NCI-H748 treated with DMSO at 0.1 percent for 48 hours (cell line): ENCODE measurements around the gene ANKFY1.
"Not testable (repeated sequence)": the region's sequence is repeated elsewhere in the genome, so short reads cannot be mapped to it uniquely, and the experiment has no call there.

Source experiments
- DNase-seq: peaks from one replicate; lab custom pipeline; 2025; lab: John Stamatoyannopoulos, UW

ANKFY1 gene

GRCh38 chr17:4215882-4216570 lies 47.8 kb downstream of the ANKFY1 start:
- DNase-seq, result no peak

DNA sequence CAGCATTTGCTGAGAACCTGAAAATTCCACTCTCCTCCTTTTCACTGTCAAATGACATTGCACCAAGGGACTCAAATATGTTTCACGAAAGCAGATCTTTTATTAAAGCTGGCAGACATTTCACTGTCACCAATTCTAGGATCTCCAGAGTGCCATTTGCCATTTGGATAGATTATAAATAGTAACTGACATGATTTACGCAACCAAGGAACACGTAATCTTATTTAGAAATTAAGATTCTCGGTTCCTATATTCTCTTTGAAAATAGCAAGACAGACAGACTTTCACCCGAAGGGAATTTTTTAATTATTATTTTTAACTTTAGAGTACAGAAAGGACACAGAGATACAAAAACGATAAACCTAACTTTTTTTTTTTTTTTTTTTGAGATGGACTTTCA lies 49.6 kb downstream of the ANKFY1 start:
- DNase-seq, result no peak

DNA sequence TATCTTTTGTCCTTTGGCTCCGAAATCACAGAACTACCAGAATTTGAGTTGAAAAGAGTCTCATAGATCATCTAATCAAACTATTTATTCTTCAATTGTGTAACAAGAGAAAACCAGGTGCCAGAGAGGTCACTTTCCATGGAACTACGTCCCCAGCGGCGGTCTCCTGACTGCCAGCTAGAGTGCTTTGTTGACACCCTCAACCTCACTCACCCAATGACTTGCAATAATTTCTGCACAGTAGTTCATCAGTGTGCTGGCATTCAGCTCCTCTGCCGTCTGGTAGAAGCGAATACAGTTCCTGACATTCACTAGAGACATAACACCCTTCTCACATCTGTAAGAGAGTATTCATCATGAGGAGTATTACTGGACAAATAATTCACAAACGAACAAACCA lies 54.2 kb downstream of the ANKFY1 start:
- DNase-seq, result no peak

DNA sequence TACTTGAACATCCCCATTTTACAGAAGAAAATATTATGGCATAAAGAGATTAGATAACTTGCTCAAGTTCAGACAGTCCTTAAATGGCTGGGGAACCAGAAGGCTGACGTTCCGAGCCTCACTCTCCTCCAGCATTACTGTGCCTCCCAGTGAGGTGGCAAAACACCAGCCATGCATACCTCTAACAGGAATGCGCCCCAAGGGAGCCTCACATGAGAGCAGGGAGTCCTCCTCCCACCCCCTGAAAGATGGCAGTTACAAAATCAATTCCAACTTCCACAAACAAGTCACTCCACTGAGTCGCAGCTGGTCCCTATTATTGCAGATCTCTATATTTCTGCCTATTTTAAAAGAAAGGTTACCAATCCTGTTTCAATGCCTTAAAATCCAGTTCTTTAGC lies 55.5 kb downstream of the ANKFY1 start:
- no peak for DNase-seq

- no peak for DNase-seq
Measured at GRCh38 chr17:4206962-4207361, 56.8 kb downstream of the ANKFY1 start.

GRCh38 chr17:4205917-4206316 lies 57.9 kb downstream of the ANKFY1 start:
- no peak for DNase-seq

GRCh38 chr17:4204710-4205173 lies 59.0 kb downstream of the ANKFY1 start:
- DNase-seq, result no peak

- DNase-seq, result no peak
Measured at GRCh38 chr17:4204190-4204589, 59.6 kb downstream of the ANKFY1 start.

- DNase-seq, result no peak
Measured at GRCh38 chr17:4201226-4201625, 62.6 kb downstream of the ANKFY1 start.

DNA sequence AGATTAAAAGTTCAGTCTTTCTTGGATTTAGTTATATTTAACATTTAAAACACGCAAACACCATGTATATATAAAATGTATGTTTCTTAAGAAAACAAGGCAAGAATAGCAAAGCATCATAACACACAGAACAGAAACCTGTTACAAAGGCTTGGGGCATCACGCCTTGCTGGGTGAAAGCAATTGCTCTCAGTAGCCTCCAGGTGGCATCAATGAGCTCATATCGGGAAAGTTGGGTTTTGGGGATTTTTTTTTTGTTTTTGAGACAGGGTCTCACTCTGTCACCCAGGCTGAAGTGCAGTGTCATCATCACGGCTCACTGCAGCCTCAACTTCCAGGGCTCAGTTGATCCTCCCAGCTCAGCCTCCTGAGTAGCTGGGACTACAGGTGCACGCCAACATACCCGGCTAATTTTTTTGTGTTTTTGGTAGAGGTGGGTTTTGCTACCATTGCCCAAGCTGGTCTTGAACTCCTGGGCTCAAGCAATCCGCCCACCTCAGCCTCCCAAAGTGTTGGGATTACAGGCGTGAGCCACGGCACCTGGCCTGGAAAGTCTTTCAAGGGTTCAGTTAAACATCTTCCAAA lies 63.9 kb downstream of the ANKFY1 start:
- peak; percentile 11 for DNase-seq

- DNase-seq, result no peak
Measured at GRCh38 chr17:4198995-4199394, 64.8 kb downstream of the ANKFY1 start.

GRCh38 chr17:4195306-4195705 lies 68.5 kb downstream of the ANKFY1 start:
- no peak for DNase-seq

- DNase-seq, result no peak
Measured at GRCh38 chr17:4194796-4195195, 69.0 kb downstream of the ANKFY1 start.

DNA sequence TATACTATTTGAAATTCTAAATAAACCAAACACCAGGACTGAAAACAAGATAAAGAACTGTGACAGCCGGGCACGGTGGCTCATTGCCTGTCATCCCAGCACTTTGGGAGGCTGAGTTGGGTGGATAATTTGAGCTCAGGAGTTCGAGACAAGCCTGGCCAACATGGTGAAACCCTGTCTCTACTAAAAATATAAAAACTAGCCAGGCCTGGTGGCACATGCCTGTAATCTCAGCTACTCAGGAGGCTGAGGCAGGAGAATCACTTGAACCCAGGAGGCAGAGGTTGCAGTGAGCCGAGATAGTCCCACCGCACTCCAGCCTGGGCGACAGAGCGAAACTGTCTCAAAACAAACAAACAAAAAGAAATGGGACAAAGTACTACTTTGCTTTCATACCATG lies 73.0 kb downstream of the ANKFY1 start:
- DNase-seq, result not testable (repeated sequence)

GRCh38 chr17:4189280-4189679 lies 74.5 kb downstream of the ANKFY1 start:
- no peak for DNase-seq

DNA sequence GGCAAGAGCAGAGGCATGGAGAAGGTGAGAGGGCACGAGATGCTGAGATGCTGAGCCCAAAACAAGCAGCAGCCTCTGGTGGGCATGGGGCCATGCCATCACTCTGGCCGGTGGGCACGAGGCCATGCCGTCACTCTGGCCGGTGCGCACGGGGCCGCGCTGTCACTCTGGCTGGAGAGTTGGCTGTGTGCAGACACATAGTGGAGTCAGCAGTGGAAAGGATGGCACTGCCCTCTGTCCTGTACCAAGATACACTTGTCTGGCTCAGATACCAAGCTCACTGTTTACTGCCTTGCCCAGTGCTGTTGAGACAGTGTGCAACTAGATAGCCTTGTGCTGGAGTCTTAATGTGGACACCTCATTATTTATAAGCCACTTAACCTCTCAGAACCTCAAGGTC lies 75.7 kb downstream of the ANKFY1 start:
- no peak for DNase-seq

GRCh38 chr17:4187076-4187475 lies 76.7 kb downstream of the ANKFY1 start:
- no peak for DNase-seq

- no peak for DNase-seq
Measured at GRCh38 chr17:4186357-4186881, 77.4 kb downstream of the ANKFY1 start.

- no peak for DNase-seq
Measured at GRCh38 chr17:4185656-4186055, 78.1 kb downstream of the ANKFY1 start.

GRCh38 chr17:4184811-4185210 lies 79.0 kb downstream of the ANKFY1 start:
- no peak for DNase-seq

- DNase-seq, result no peak
Measured at GRCh38 chr17:4182043-4182442, 81.7 kb downstream of the ANKFY1 start.

DNA sequence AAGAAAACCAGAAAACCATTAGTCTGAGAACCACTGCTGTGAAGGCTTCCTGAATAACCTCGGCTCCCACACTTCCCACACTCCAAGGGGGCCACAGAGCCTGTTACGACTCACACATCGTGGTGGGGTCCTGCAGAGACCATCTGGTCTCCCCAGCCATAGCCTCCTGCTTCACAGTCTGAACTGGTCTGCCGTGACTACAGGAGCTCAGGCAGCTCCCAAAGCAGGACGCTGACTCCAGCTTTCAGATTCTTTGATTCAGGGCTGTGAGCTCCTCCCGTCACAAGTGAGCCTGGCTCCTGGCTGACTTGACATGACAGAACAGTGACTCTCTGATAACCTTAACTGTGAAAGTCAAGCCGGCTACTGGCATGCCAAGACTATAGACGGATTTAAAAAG lies 83.0 kb downstream of the ANKFY1 start:
- DNase-seq, result no peak

- no peak for DNase-seq
Measured at GRCh38 chr17:4179071-4179470, 84.7 kb downstream of the ANKFY1 start.

GRCh38 chr17:4178651-4179050 lies 85.1 kb downstream of the ANKFY1 start:
- no peak for DNase-seq
